Upper lobe of right lung (tissue), 1 donor: ENCODE results near the gene GEMIN8. TPM values are rescaled to one million over a fixed set of nuclear protein-coding genes. Genes with fewer than 3 reads are reported as not detected.

Source experiments
- ATAC-seq: fragments of 200-7000 bp; cut with Tn5 transposase; one replicate; pipeline ENCODE4 v1.9.1; 2020; ENCODE audit warnings: mild to moderate bottlenecking, moderate library complexity
- DNase-seq: peaks from one replicate; pipeline ENCODE4 v3.0.0-alpha.2; 2020
- H3K27ac ChIP-seq: fragments of 200-600 bp; one replicate; pipeline ENCODE4 v1.8.0; 2022
- H3K27me3 ChIP-seq: fragments of 200-600 bp; one replicate; pipeline ENCODE4 v1.8.0; 2022; ENCODE audit warnings: mild to moderate bottlenecking
- H3K36me3 ChIP-seq: fragments of 200-600 bp; one replicate; pipeline ENCODE4 v1.8.0; 2022
- H3K4me1 ChIP-seq: fragments of 200-600 bp; one replicate; pipeline ENCODE4 v1.8.0; 2022
- H3K4me3 ChIP-seq: fragments of 200-600 bp; one replicate; pipeline ENCODE4 v1.8.0; 2022; ENCODE audit warnings: mild to moderate bottlenecking
- H3K9me3 ChIP-seq: fragments of 200-600 bp; one replicate; pipeline ENCODE4 v1.8.0; 2022
- CTCF ChIP-seq: fragments of 200-600 bp; IDR thresholded peaks from one replicate; pipeline ENCODE4 v1.8.0; 2022; ENCODE audit warnings: antibody characterized with exemption
- intact Hi-C: fragments of 100-400 bp; cut with DNase I; formaldehyde crosslinking; loops from one replicate; pipeline ENCODE4 v1.11.0; 2022
- total RNA-seq: library from RNA; stranded (reverse); fragmentation: NEBNext Ultra II Directional; extraction: Animal tissue kit (Norgen Biotek cat#: 25700); gene quantifications from one replicate; pipeline ENCODE4 v1.2.1, GENCODE V29; 2021
- donor health status: DM: no; HTN: yes; CAD: no; lungs with severe emphysema.

The GEMIN8 gene
- total RNA-seq, 1 donor from 2014 or later, result 16.4 TPM

- Histone ChIP-seq H3K27me3 (no peaks in the 10 kb centered on the region), H3K27ac (no peak overlapping the region), H3K9me3 (no peaks in the 10 kb centered on the region), H3K36me3 (no peaks in the 10 kb centered on the region), H3K4me3 (no peak overlapping the region), H3K4me1 (no peaks in the 10 kb centered on the region)
- intact Hi-C loops, result no loop called here
- no peak for ATAC-seq
- TF ChIP-seq CTCF, result no peak
- DNase-seq, result no peak
Measured at GRCh38 chrX:14064626-14065432, 35.1 kb upstream of the GEMIN8 start.

GRCh38 chrX:14062524-14062923 is 32.8 kb upstream of the GEMIN8 start:
- ATAC-seq (no peak), DNase-seq (no peak)
- no peak for TF ChIP-seq CTCF
- no peaks in the 10 kb centered on the region for H3K36me3 ChIP-seq
- intact Hi-C loops, result no loop called here
- no peaks in the 10 kb centered on the region for H3K27me3 ChIP-seq
- no peaks in the 10 kb centered on the region for H3K9me3 ChIP-seq
- H3K4me1 ChIP-seq, result no peaks in the 10 kb centered on the region
- no peak overlapping the region for H3K4me3 ChIP-seq
- no peak overlapping the region for H3K27ac ChIP-seq

- Histone ChIP-seq H3K4me3 (no peak overlapping the region), H3K27ac (no peak overlapping the region), H3K9me3 (no peaks in the 10 kb centered on the region), H3K27me3 (no peaks in the 10 kb centered on the region), H3K36me3 (no peaks in the 10 kb centered on the region), H3K4me1 (no peaks in the 10 kb centered on the region)
- intact Hi-C loops, result no loop called here
- TF ChIP-seq CTCF, result no peak
- DNase-seq (no peak), ATAC-seq (no peak)
Measured at GRCh38 chrX:14056206-14056605, 26.5 kb upstream of the GEMIN8 start.

- intact Hi-C loops, result no loop called here
- H3K4me1 ChIP-seq, result no peaks in the 10 kb centered on the region
- no peak overlapping the region for H3K27ac ChIP-seq
- DNase-seq (no peak), ATAC-seq (no peak)
- no peaks in the 10 kb centered on the region for H3K36me3 ChIP-seq
- no peak overlapping the region for H3K4me3 ChIP-seq
- no peak for TF ChIP-seq CTCF
- no peaks in the 10 kb centered on the region for H3K9me3 ChIP-seq
- no peaks in the 10 kb centered on the region for H3K27me3 ChIP-seq
Measured at GRCh38 chrX:14051416-14051815, 21.7 kb upstream of the GEMIN8 start.

GRCh38 chrX:14050709-14051108 is 21.0 kb upstream of the GEMIN8 start:
- H3K27me3 ChIP-seq, result no peaks in the 10 kb centered on the region
- H3K4me3 ChIP-seq, result no peak overlapping the region
- no peaks in the 10 kb centered on the region for H3K4me1 ChIP-seq
- H3K9me3 ChIP-seq, result no peaks in the 10 kb centered on the region
- H3K27ac ChIP-seq, result no peak overlapping the region
- ATAC-seq, result no peak
- no peaks in the 10 kb centered on the region for H3K36me3 ChIP-seq
- TF ChIP-seq CTCF, result no peak
- no peak for DNase-seq
- intact Hi-C loops, result no loop called here
